ENCODE measurements around the gene TYW1B.
"Not testable (repeated sequence)": the region's sequence is repeated elsewhere in the genome, so short reads cannot be mapped to it uniquely, and the experiment has no call there.

DNA sequence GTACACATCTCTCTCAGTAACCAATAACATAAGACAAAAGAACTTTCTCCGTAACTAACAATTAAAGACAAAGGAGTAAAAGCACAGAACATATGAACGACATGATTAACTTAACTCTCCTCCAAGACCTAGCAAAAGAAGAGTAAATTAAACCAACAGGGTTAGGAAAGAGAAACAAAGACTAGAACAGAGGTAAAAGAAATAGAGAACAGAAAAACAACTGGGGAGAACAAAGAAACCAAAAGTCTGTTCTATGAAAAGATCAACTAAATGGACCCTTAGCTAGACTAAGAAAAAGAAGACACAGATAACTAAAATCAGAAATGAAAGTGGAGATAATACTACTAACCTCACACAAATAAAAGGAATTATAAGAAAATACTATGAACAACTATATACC is 187.3 kb downstream of the TYW1B start:
- not testable (repeated sequence) for TF ChIP-seq CTCF, POLR2AphosphoS5, POLR2A, EP300 (IDR thresholded peaks at IDR 0.05)

Data from gastroesophageal sphincter (tissue), 3 donors.